Right lobe of liver (tissue), 6 donors: ENCODE data around the gene CRTAC1. TPM values are rescaled to one million over a fixed set of nuclear protein-coding genes. Genes with fewer than 3 reads are reported as not detected.

Source experiments
- ATAC-seq, 4 donors: fragments of 200-7000 bp; cut with Tn5 transposase; one replicate each; pipeline ENCODE4 v1.9.1; 2020; ENCODE audit warnings: mild to moderate bottlenecking in 4 of 4, moderate library complexity in 4 of 4
- DNase-seq, 3 donors: peaks; one replicate each; pipeline ENCODE4 v3.0.0-alpha.2; 2020
- H3K27ac ChIP-seq, 3 donors: fragments of 200-600 bp; one replicate each; pipeline ENCODE4 v1.8.0; 2022
- H3K27me3 ChIP-seq, 2 donors: fragments of 200-600 bp; one replicate each; pipeline ENCODE4 v1.8.0; 2022
- H3K36me3 ChIP-seq, 4 donors: fragments of 200-600 bp; sonication (generic) in 1 of 4; one replicate each; pipeline versions ENCODE4 v1.5.1 to v1.8.0; 2017 to 2022; ENCODE audit warnings: control low read depth in 1 of 4
- H3K4me1 ChIP-seq, 4 donors: fragments of 200-600 bp; sonication (generic) in 1 of 4; one replicate each; pipeline versions ENCODE4 v1.5.1 to v1.8.0; 2017 to 2022; ENCODE audit warnings: control low read depth in 1 of 4
- H3K4me3 ChIP-seq, 3 donors: fragments of 200-600 bp; one replicate each; pipeline ENCODE4 v1.8.0; 2022
- H3K9me3 ChIP-seq, 4 donors: fragments of 200-600 bp; sonication (generic) in 1 of 4; one replicate each; pipeline versions ENCODE4 v1.5.1 to v1.8.0; 2017 to 2022; ENCODE audit warnings: control low read depth in 1 of 4
- CTCF ChIP-seq, 4 donors: fragments of 200-600 bp in 3 of 4; fragments of 450-650 bp in 1 of 4; IDR thresholded peaks; one replicate each; pipeline versions ENCODE4 v1.5.1 to v1.8.0; 2016 to 2022; ENCODE audit warnings: antibody characterized with exemption in 4 of 4, mild to moderate bottlenecking in 2 of 4
- POLR2A ChIP-seq: fragments of 450-650 bp; IDR thresholded peaks from one replicate; pipeline ENCODE4 v1.6.1; 2017; ENCODE audit warnings: antibody characterized with exemption, mild to moderate bottlenecking
- WGBS: methylation state at CpG from one replicate; pipeline ENCODE4 v1.1.6; 2018; ENCODE audit warnings: low coverage, low lambda C conversion rate; ENCODE audit not compliant: insufficient coverage; ENCODE audit errors: missing lambda C conversion rate; 5-methylcytosine and 5-hydroxymethylcytosine counted together
- intact Hi-C, 2 donors: fragments of 100-400 bp; cut with DNase I; formaldehyde crosslinking; loops; one replicate each; pipeline versions ENCODE4 v1.11.2 to v1.14.1; 2022
- total RNA-seq, 6 experiments: library from RNA; depleted of rRNA in 2 of 6; stranded (reverse); fragments of >200 nt in 2 of 6; fragmentation: NEBNext Ultra II Directional in 3 of 6; extraction: Animal tissue kit (Norgen Biotek cat#: 25700) in 3 of 6; gene quantifications; one replicate each; pipeline versions ENCODE4 v1.1.0 to v1.2.4, GENCODE V29; 2016 to 2023
- donor health status: DM: no; HTN: yes; CAD: no.
- donor health status: DM: no; HTN: no; CAD: no.
- donor health status: DM: no; HTN: no; CAD: no.
- donor health status: DM: no; HTN: yes; CAD: no.
- donor health status: DM: no; HTN: yes; CAD: no.

The CRTAC1 gene
- total RNA-seq, 6 experiments from 2014 or later = 0.20 TPM; not detected in 5

GRCh38 chr10:98000346-98000745 lies 30.1 kb downstream of the CRTAC1 start:
- no peaks in the 10 kb centered on the region for H3K27me3 ChIP-seq
- no peaks in the 10 kb centered on the region for H3K36me3 ChIP-seq
- H3K9me3 ChIP-seq = no peaks in the 10 kb centered on the region
- ATAC-seq (peak in 1 of 4 donors; percentile 35), DNase-seq (no peak)
- TF ChIP-seq POLR2A (no peak), CTCF (IDR thresholded peaks at IDR 0.05) (no peak)
- WGBS = 40% methylated on average over 1 of the region's 11 CpGs
- no peaks in the 10 kb centered on the region for H3K4me1 ChIP-seq
- no peak overlapping the region for H3K27ac ChIP-seq
- H3K4me3 ChIP-seq = no peak overlapping the region
- intact Hi-C loops = no loop called here

- Histone ChIP-seq H3K4me1 (no peaks in the 10 kb centered on the region), H3K9me3 (no peaks in the 10 kb centered on the region), H3K4me3 (no peak overlapping the region), H3K27me3 (no peaks in the 10 kb centered on the region), H3K36me3 (no peaks in the 10 kb centered on the region), H3K27ac (no peak overlapping the region)
- ATAC-seq (no peak), DNase-seq (no peak)
- no peak for TF ChIP-seq CTCF (IDR thresholded peaks at IDR 0.05)
- no peak for TF ChIP-seq POLR2A
- WGBS = 52% methylated on average over 2 of the region's 2 CpGs
- intact Hi-C loops = no loop called here
Observed at GRCh38 chr10:97999923-98000248, 30.5 kb downstream of the CRTAC1 start.

DNA sequence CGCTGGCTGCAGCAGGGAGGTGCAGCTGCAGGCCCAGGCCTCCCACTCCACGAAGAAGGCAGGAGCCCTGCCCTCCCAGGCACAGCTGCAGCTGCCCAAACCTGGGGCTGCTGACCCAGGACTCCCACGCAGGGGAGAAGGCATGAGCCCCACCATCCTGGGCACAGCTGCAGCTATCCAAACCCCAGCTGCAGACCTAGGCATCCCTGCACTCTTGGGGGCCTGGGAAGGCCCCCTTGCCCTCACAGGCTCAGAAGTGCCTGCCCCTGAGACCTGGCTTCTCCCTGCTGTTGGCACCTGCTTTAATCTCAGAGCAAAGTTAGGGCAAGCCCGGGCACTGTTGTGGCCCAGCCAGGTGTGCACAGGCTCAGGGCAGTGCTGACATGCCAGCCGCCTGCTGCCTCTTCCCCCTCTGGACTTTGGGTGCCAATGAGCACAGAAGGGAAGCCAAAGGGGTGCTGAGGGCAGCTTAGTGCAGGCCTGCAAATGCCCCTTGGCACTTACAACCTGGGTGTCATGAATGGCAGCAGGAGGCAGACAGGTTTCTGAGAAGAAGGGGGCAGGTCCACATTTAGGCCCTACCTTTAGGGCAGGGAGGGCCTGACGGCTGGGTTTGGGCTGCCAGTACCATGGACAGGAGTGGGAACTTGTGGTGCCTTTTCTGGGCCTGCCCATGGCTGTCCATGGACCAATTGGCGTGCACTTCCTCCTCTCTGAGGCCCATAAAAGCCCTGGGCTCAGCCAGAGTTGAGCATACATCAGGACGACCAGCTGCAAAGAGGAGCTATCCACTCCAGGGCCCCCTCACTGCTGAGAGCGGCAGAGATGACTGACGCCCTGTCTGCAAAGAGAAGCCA lies 31.1 kb downstream of the CRTAC1 start:
- H3K27me3 ChIP-seq = no peaks in the 10 kb centered on the region
- peak in 1 of 4 donors; percentile 29 for ATAC-seq
- 38% methylated on average over 2 of the region's 10 CpGs for WGBS

DNA sequence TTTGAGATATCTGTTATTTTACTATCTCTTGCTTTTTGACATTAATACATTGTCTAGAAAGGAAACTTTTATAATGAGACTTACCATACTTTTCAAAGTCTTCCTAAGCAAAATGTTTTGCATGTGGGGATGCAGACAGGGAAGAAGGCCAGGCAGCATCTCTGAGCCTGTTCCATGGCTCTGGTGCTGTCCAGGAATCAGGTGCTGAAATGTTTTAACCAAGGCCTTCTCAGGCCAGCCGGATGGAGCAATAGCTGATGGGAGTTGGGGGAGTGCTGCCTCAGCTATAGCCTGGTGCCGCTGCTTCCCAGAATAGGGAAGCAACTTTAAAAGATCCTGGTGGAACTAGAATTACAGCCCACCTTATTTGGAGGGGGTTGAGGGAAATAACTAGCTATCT lies 38.5 kb downstream of the CRTAC1 start:
- TF ChIP-seq CTCF (IDR thresholded peaks at IDR 0.05) (no peak), POLR2A (no peak)
- Histone ChIP-seq H3K4me1 (no peaks in the 10 kb centered on the region), H3K27me3 (peaks cover 0 to 3% of the 10 kb centered on the region in 2 donors), H3K27ac (no peak overlapping the region), H3K36me3 (no peaks in the 10 kb centered on the region), H3K4me3 (no peak overlapping the region), H3K9me3 (no peaks in the 10 kb centered on the region)
- intact Hi-C loops = no loop called here
- peak in 2 of 4 donors; percentile 25 to 30 for ATAC-seq
- DNase-seq = no peak
- 17% methylated on average over 2 of the region's 2 CpGs for WGBS

More for the DNA sequence above, 31.1 kb downstream of the CRTAC1 start:
- intact Hi-C loops = no loop called here
- DNase-seq = no peak
- no peaks in the 10 kb centered on the region for H3K4me1 ChIP-seq
- H3K27ac ChIP-seq = no peak overlapping the region
- no peaks in the 10 kb centered on the region for H3K36me3 ChIP-seq
- TF ChIP-seq CTCF (IDR thresholded peaks at IDR 0.05) = no peak
- no peak for TF ChIP-seq POLR2A
- no peak overlapping the region for H3K4me3 ChIP-seq
- H3K9me3 ChIP-seq = no peaks in the 10 kb centered on the region
